Body of pancreas (tissue), 4 donors: Measurements from ENCODE around the gene COX4I1. TPM values are rescaled to one million over a fixed set of nuclear protein-coding genes. Genes with fewer than 3 reads are reported as not detected.

Experiments
- ATAC-seq: fragments of 150-250 bp; one replicate; pipeline ENCODE4 v1.9.1; 2016
- DNase-seq, 4 donors: peaks; one replicate each; pipeline ENCODE4 v3.0.0-alpha.2; 2019
- H3K27ac ChIP-seq, 4 donors: fragments of 200-600 bp; sonication (generic); 1 replicate in 3 of 4; 2 replicates in 1 of 4; pipeline versions ENCODE4 v1.5.1 to v1.6.1; 2016 to 2019; ENCODE audit warnings: mild to moderate bottlenecking in 1 of 4, mixed read lengths in 1 of 4, moderate library complexity in 1 of 4
- H3K27me3 ChIP-seq, 2 donors: fragments of 200-600 bp; sonication (generic); one replicate each; pipeline ENCODE4 v1.6.0; 2016; ENCODE audit warnings: mild to moderate bottlenecking in 1 of 2
- H3K36me3 ChIP-seq, 2 donors: fragments of 200-600 bp; sonication (generic); replicated peaks in 1 of 2; 2 replicates each; pipeline ENCODE4 v1.5.1; 2016; ENCODE audit warnings: low read depth in 2 of 2; ENCODE audit not compliant: insufficient read depth in 1 of 2
- H3K4me1 ChIP-seq: fragments of 200-600 bp; sonication (generic); one replicate; pipeline ENCODE4 v1.6.0; 2016
- H3K4me3 ChIP-seq, 2 donors: fragments of 200-600 bp; sonication (generic); 1 replicate in 1 of 2; 2 replicates in 1 of 2; pipeline ENCODE4 v1.5.1; 2016 to 2019
- H3K9me3 ChIP-seq, 3 donors: fragments of 200-600 bp; sonication (generic); 1 replicate in 2 of 3; 2 replicates in 1 of 3; pipeline ENCODE4 v1.5.1; 2016
- POLR2A ChIP-seq, 3 donors: fragments of 450-650 bp; IDR thresholded peaks; one replicate each; pipeline ENCODE4 v1.6.1; 2016; ENCODE audit warnings: antibody characterized with exemption in 3 of 3, mild to moderate bottlenecking in 2 of 3
- WGBS, 2 donors: methylation state at CpG; one replicate each; pipeline ENCODE4 v1.1.5; 2017; 5-methylcytosine and 5-hydroxymethylcytosine counted together
- intact Hi-C: fragments of 100-400 bp; cut with DNase I; formaldehyde crosslinking; loops from one replicate; pipeline ENCODE4 v1.15.1; 2023
- total RNA-seq, 2 donors: library from RNA; depleted of rRNA; stranded (reverse); fragments of >200 nt; gene quantifications; one replicate each; pipeline ENCODE4 v1.1.0, GENCODE V29; 2016
- TF ChIP-seq, protein P1 (sequence below), 7 experiments: fragments of 450-650 bp in 4 of 7; fragments of 200-600 bp in 3 of 7; sonication (generic) in 3 of 7; IDR thresholded peaks; one replicate each; pipeline ENCODE4 v1.5.1; 2016 to 2019; ENCODE audit warnings: antibody characterized with exemption in 7 of 7

The COX4I1 gene
- total RNA-seq, 2 donors from 2014 or later = 259 to 291 TPM

- Histone ChIP-seq H3K27ac (no peak overlapping the region), H3K36me3 (no peaks in the 10 kb centered on the region), H3K4me1 (no peaks in the 10 kb centered on the region), H3K27me3 (peaks cover 0 to 4% of the 10 kb centered on the region in 2 donors), H3K9me3 (no peaks in the 10 kb centered on the region), H3K4me3 (no peak overlapping the region)
- TF ChIP-seq, protein P1, sequence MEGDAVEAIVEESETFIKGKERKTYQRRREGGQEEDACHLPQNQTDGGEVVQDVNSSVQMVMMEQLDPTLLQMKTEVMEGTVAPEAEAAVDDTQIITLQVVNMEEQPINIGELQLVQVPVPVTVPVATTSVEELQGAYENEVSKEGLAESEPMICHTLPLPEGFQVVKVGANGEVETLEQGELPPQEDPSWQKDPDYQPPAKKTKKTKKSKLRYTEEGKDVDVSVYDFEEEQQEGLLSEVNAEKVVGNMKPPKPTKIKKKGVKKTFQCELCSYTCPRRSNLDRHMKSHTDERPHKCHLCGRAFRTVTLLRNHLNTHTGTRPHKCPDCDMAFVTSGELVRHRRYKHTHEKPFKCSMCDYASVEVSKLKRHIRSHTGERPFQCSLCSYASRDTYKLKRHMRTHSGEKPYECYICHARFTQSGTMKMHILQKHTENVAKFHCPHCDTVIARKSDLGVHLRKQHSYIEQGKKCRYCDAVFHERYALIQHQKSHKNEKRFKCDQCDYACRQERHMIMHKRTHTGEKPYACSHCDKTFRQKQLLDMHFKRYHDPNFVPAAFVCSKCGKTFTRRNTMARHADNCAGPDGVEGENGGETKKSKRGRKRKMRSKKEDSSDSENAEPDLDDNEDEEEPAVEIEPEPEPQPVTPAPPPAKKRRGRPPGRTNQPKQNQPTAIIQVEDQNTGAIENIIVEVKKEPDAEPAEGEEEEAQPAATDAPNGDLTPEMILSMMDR (IDR thresholded peaks at IDR 0.05) = no peak
- TF ChIP-seq POLR2A (IDR thresholded peaks at IDR 0.05) = no peak
- DNase-seq = no peak
- 63 to 68% methylated on average over 17 to 19 of the region's 22 CpGs for WGBS, 2 donors
- intact Hi-C loops = no loop called here
- ATAC-seq = no peak
Observed at GRCh38 chr16:85833219-85833920, 33.9 kb downstream of the COX4I1 start.

- intact Hi-C loops = no loop called here
- WGBS, 2 donors = 68 to 80% methylated on average over 5 of the region's 5 CpGs
- no peak overlapping the region for H3K27ac ChIP-seq
- H3K4me3 ChIP-seq = no peak overlapping the region
- no peaks in the 10 kb centered on the region for H3K36me3 ChIP-seq
- DNase-seq = no peak
- TF ChIP-seq POLR2A (IDR thresholded peaks at IDR 0.05) = no peak
- TF ChIP-seq, protein P1 (IDR thresholded peaks at IDR 0.05) = no peak
- no peaks in the 10 kb centered on the region for H3K9me3 ChIP-seq
- H3K27me3 ChIP-seq = peaks cover 0 to 4% of the 10 kb centered on the region in 2 donors
- ATAC-seq = no peak
- H3K4me1 ChIP-seq = no peaks in the 10 kb centered on the region
Observed at GRCh38 chr16:85834741-85835140, 35.2 kb downstream of the COX4I1 start.

DNA sequence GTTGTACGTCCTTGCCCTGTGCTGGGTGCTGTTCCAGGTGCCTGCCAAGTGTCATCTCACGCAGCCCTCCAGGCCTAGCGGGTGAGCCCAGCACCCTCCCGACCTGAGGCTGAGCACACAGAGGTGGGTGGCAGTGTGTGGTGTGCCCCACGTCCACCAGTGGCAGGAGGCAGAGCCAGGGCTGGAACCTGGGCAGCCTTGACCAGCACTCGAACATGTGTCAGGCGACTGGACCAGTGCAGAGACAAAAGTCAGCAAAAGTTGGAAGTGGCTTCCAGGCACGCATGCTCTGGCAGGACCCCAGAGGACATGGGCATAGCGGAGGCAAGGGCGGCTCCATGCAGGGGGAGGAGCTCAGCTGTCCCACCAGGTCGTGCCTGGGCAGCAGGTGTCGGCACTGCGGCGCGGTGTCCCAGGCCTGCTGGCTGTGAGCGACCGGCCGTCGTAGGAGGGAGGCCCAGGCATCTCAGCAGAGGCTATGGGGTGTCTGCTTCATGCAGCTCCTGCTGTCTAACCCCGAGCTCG lies 35.8 kb downstream of the COX4I1 start:
- DNase-seq (no peak), ATAC-seq (no peak)
- no peaks in the 10 kb centered on the region for H3K36me3 ChIP-seq
- no peaks in the 10 kb centered on the region for H3K9me3 ChIP-seq
- H3K4me1 ChIP-seq = no peaks in the 10 kb centered on the region
- peaks cover 0 to 4% of the 10 kb centered on the region in 2 donors for H3K27me3 ChIP-seq
- intact Hi-C loops = no loop called here
- 56 to 57% methylated on average over 3 to 21 of the region's 21 CpGs for WGBS, 2 donors
- no peak overlapping the region for H3K27ac ChIP-seq
- TF ChIP-seq, protein P1 (IDR thresholded peaks at IDR 0.05) = no peak
- no peak for TF ChIP-seq POLR2A (IDR thresholded peaks at IDR 0.05)
- no peak overlapping the region for H3K4me3 ChIP-seq

- intact Hi-C loops = no loop called here
- WGBS, 2 donors = 46% methylated on average over 22 of the region's 22 CpGs; no CpG with 5 or more reads in 1 of the 2 donors
- peaks cover 0 to 4% of the 10 kb centered on the region in 2 donors for H3K27me3 ChIP-seq
Observed at GRCh38 chr16:85835956-85836705, 36.6 kb downstream of the COX4I1 start.

More at GRCh38 chr16:85835956-85836705, 36.6 kb downstream of the COX4I1 start:
- H3K36me3 ChIP-seq = no peaks in the 10 kb centered on the region
- no peaks in the 10 kb centered on the region for H3K4me1 ChIP-seq
- no peak for TF ChIP-seq POLR2A (IDR thresholded peaks at IDR 0.05)
- TF ChIP-seq, protein P1 (IDR thresholded peaks at IDR 0.05) = no peak
- no peak overlapping the region for H3K27ac ChIP-seq
- DNase-seq (no peak), ATAC-seq (no peak)
- no peak overlapping the region for H3K4me3 ChIP-seq
- H3K9me3 ChIP-seq = no peaks in the 10 kb centered on the region
